GM12864 (cell line): ENCODE results near the gene AHSG.

Experiments
- DNase-seq: peaks from one replicate; pipeline ENCODE4 v3.0.0-alpha.2; 2011; ENCODE audit warnings: low read depth
- H3K4me3 ChIP-seq: 2 replicates; pipeline ENCODE4 v1.5.1; 2011; ENCODE audit warnings: mild to moderate bottlenecking, low read depth, low read length, control low read depth
- TF ChIP-seq, protein P1 (sequence below): IDR thresholded peaks from 2 replicates; pipeline ENCODE4 v1.5.1; 2011; ENCODE audit warnings: low read depth, mild to moderate bottlenecking, moderate library complexity, low read length, control low read depth, inconsistent platforms; ENCODE audit errors: missing control alignments

The AHSG gene

DNA sequence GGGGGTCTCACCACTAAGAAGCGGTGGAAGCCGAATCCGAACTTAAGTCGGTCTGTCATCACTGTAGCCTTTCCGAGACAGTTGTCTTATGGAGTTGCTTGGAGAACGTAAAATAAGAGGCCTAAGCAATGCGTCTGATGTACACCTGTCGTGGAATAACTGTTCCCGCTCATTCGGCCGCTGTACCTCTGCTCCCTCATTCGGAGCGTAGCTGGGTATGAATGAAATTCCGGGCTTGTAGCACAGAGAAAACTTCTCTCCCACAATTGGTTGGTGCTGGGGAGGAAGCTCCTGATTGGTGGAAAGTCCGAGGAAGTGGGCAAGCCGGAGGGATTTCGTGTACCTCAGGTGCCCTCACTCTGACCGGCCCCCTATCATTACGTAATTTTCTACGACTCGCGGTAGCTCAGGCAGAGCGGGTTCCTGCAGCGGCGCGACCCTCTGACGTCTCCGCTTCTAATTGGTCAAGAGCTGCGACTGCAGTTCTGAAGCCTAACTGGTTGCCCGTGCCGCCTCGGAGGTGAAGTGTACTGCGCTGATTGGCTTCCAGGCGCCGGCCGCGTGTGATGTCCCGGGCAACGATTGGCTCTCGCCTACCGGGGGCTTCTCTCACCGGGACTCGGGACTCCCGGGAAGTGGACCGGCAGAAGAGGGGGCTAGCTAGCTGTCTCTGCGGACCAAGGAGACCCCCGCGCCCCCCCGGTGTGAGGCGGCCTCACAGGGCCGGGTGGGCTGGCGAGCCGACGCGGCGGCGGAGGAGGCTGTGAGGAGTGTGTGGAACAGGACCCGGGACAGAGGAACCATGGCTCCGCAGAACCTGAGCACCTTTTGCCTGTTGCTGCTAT lies 42.5 kb upstream of the AHSG start, which contains the start of gene DNAJB11:
Gene DNAJB11, plus strand, starts transcription at position 625 of the 845 bp plus-strand sequence. Its CDS starts 178 bp downstream, at position 803.
- TF ChIP-seq, protein P1, sequence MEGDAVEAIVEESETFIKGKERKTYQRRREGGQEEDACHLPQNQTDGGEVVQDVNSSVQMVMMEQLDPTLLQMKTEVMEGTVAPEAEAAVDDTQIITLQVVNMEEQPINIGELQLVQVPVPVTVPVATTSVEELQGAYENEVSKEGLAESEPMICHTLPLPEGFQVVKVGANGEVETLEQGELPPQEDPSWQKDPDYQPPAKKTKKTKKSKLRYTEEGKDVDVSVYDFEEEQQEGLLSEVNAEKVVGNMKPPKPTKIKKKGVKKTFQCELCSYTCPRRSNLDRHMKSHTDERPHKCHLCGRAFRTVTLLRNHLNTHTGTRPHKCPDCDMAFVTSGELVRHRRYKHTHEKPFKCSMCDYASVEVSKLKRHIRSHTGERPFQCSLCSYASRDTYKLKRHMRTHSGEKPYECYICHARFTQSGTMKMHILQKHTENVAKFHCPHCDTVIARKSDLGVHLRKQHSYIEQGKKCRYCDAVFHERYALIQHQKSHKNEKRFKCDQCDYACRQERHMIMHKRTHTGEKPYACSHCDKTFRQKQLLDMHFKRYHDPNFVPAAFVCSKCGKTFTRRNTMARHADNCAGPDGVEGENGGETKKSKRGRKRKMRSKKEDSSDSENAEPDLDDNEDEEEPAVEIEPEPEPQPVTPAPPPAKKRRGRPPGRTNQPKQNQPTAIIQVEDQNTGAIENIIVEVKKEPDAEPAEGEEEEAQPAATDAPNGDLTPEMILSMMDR, result no peak
- DNase-seq, result peak; percentile 100
- peak within 1 kb of the TSS; percentile 81 for H3K4me3 ChIP-seq

DNA sequence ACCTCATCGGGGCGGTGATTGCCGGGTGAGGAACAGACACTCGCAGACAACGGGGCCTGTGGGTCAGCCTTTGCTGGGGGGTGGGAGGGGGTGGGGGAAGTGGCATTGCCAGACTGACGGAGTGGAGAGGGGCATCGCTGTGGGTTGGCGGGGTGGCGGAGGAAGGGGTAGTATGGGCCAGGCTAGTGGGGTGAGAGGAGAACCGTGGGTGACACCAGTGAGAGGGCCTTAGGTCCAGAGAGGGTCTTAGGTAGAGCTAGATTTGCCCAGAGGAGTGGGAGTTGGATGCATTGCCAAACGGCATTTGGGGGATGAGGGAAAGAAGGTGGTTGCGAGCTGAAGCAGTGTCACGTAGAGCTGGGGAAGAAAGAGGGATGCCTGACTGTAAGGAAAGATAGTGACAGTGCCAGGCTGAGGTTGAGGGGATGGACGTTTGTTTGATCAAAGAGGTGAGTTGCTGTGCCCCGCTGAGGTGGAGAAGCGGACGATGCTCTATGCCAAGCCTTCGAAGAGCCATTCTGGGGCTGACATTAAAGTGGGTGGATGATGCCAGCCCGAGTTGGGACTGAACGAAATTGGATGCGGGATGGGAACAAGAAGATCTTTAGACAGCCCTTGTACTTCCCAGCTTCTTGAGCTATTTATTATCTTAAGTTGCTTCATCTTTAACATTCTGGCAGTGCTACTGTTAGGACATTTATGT lies 41.8 kb upstream of the AHSG start:
- no peak for DNase-seq
- peak overlapping the region; percentile 73 for H3K4me3 ChIP-seq
- TF ChIP-seq, protein P1, result no peak

DNA sequence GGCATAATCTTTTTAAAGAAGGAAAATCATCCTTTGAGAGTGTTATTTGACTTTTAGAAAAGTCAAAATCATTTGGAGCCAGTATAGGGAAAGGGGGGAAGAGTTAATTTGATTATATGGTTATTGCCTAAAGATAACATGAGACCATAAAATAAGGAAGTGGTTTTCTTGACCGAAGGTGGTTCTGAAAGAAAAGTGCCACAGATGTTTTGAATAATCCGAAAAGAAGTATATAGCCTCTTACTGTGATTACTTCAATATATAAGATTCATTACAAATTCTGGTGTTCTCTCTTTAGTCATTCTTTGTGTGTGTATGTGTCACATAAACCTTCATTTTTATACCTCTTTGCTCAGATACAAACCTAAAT lies 41.2 kb upstream of the AHSG start:
- DNase-seq, result no peak
- TF ChIP-seq, protein P1, result no peak
- peak overlapping the region; percentile 73 for H3K4me3 ChIP-seq

DNA sequence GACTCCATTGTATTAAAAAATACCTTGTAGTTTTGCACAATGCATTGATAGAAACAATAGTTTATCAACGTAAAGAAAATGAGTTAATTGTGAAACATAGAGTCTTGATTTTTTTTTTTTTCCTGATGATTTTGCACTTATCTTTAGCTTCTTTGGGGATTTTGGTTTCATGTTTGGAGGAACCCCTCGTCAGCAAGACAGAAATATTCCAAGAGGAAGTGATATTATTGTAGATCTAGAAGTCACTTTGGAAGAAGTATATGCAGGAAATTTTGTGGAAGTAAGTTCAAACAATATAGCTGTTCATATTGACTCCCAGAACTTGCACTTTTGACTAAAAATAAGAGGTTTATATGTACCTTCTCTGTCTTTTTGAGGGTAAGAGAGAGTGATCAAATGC lies 35.3 kb upstream of the AHSG start:
- no peak for DNase-seq
- H3K4me3 ChIP-seq, result no peak overlapping the region
- TF ChIP-seq, protein P1, result no peak

DNA sequence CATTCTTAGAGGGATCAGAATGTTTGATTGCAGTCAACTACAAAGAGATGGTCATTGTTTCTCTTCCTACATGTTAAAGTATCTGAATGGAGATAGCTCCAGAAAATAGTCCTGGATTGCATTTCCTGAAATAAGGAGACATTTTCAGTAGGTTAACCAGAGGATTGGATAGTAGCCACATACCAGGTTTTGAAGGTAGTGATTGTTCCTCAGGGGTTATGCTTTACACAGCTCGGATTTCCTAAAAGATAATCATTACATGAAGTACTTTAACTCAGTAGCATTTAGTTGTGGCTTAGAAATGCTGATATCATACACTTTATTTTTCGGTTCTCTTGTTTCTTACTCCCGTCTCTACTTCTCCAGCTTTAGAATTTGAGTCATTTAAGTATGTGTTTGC lies 32.1 kb upstream of the AHSG start:
- TF ChIP-seq, protein P1, result no peak
- DNase-seq, result no peak
- H3K4me3 ChIP-seq, result no peak overlapping the region

DNA sequence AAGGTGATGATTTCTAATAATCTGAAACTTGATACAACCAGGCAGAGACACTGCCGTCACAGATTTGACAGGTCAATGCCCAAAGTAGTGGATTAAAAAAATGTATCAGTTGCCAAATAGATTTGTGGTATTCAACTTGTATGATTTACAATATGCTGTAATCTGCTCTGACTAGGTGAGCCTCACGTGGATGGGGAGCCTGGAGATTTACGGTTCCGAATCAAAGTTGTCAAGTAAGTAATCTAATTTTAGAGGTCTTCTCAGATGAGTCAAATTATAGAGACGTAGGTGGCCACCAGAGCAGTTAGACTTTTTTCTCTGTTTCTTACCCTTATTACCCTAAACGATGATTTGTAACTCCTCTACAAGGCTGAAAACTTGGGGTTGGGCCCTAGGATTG lies 30.3 kb upstream of the AHSG start:
- H3K4me3 ChIP-seq, result no peak overlapping the region
- TF ChIP-seq, protein P1, result no peak
- DNase-seq, result no peak
